ENCODE measurements around the gene BNC2.

- TF ChIP-seq CEBPB (IDR thresholded peaks at IDR 0.05; ENCODE audit: low read depth, low read length) (no peak), MXI1 (IDR thresholded peaks at IDR 0.05; ENCODE audit: borderline replicate concordance, low read depth, low read length) (no peak), CTCF (conservative IDR thresholded peaks at IDR 0.05; ENCODE audit: low read depth, low read length) (no peak), RAD21 (IDR thresholded peaks at IDR 0.05; ENCODE audit: low read length) (no peak)
These were observed 60.4 kb downstream of the BNC2 start for GRCh38 chr9:16809912-16810610.
